22Rv1 (cell line): ENCODE data around the gene MYL4.
"Not testable (repeated sequence)": the region's sequence is repeated elsewhere in the genome, so short reads cannot be mapped to it uniquely, and the experiment has no call there.

Experiments
- H3K27ac ChIP-seq: fragments of 450-650 bp; 2 replicates; pipeline ENCODE4 v1.5.1; 2017
- CTCF ChIP-seq: fragments of 450-650 bp; IDR thresholded peaks from 2 replicates; pipeline ENCODE4 v1.5.1; 2017; ENCODE audit warnings: mild to moderate bottlenecking
- ZFX ChIP-seq: fragments of 450-650 bp; IDR thresholded peaks from 2 replicates; pipeline ENCODE4 v1.6.1; 2017; ENCODE audit warnings: antibody characterized with exemption, borderline replicate concordance

Gene MYL4

GRCh38 chr17:47264166-47264565 lies 55.0 kb downstream of the MYL4 start:
- TF ChIP-seq CTCF = no peak
- no peak for TF ChIP-seq ZFX
- no peak overlapping the region for H3K27ac ChIP-seq

GRCh38 chr17:47265983-47266541 lies 56.9 kb downstream of the MYL4 start:
- TF ChIP-seq CTCF (no peak), ZFX (no peak)
- H3K27ac ChIP-seq = no peak overlapping the region

- H3K27ac ChIP-seq = no peak overlapping the region
- TF ChIP-seq ZFX = no peak
- no peak for TF ChIP-seq CTCF
These were observed 57.6 kb downstream of the MYL4 start for GRCh38 chr17:47266782-47267181.

- H3K27ac ChIP-seq = no peak overlapping the region
- TF ChIP-seq ZFX = no peak
- TF ChIP-seq CTCF = no peak
These were observed 58.2 kb downstream of the MYL4 start for GRCh38 chr17:47267354-47267828.

GRCh38 chr17:47268964-47269363 lies 59.8 kb downstream of the MYL4 start:
- not testable (repeated sequence) for H3K27ac ChIP-seq

GRCh38 chr17:47269561-47270280 lies 60.6 kb downstream of the MYL4 start:
- H3K27ac ChIP-seq = not testable (repeated sequence)

- TF ChIP-seq ZFX = no peak
- no peak for TF ChIP-seq CTCF
- H3K27ac ChIP-seq = no peak overlapping the region
These were observed 62.0 kb downstream of the MYL4 start for GRCh38 chr17:47270946-47271705.

GRCh38 chr17:47272491-47272890 lies 63.3 kb downstream of the MYL4 start:
- no peak for TF ChIP-seq ZFX
- no peak for TF ChIP-seq CTCF
- no peak overlapping the region for H3K27ac ChIP-seq
